ENCODE measurements around the gene SGO1.

GRCh38 chr3:20123131-20123652 lies 62.8 kb downstream of the SGO1 start:
- TF ChIP-seq POLR2A (IDR thresholded peaks at IDR 0.05) = no peak
- TF ChIP-seq CTCF (IDR thresholded peaks at IDR 0.05) = no peak
- TF ChIP-seq EP300 (IDR thresholded peaks at IDR 0.05) = no peak
